GM12874 (cell line): ENCODE data around the gene CCDC107.

Experiments
- CTCF ChIP-seq: IDR thresholded peaks from 2 replicates; pipeline ENCODE4 v1.5.1; 2011; ENCODE audit warnings: low read depth, mild to moderate bottlenecking, control low read depth, low read length, moderate library complexity; ENCODE audit not compliant: insufficient read depth

CCDC107 gene

GRCh38 chr9:35656831-35657545, 1.1 kb upstream of the CCDC107 start:
- TF ChIP-seq CTCF: no peak

GRCh38 chr9:35657546-35658136, 451 bp upstream of the CCDC107 start, which contains the start of gene RMRP:
Gene RMRP, minus strand, starts transcription at chr9:35658019.
- TF ChIP-seq CTCF: 0 out of 2 replicates have a peak, but pooled peaks have one; percentile 15

GRCh38 chr9:35658968-35659220, 802 bp downstream of the CCDC107 start:
- no peak for TF ChIP-seq CTCF

GRCh38 chr9:35659340-35659739, 1.2 kb downstream of the CCDC107 start:
- TF ChIP-seq CTCF: no peak

GRCh38 chr9:35660966-35661415, 2.9 kb downstream of the CCDC107 start:
- TF ChIP-seq CTCF: no peak

GRCh38 chr9:35661756-35662350, 3.8 kb downstream of the CCDC107 start:
- TF ChIP-seq CTCF: no peak

GRCh38 chr9:35662437-35662836, 4.3 kb downstream of the CCDC107 start:
- no peak for TF ChIP-seq CTCF
